HepG2 (cell line): ENCODE data around the gene NELFCD. TPM values are rescaled to one million over a fixed set of nuclear protein-coding genes. Genes with fewer than 3 reads are reported as not detected.

ENCODE experiments used
- CHD2 ChIP-seq: IDR thresholded peaks from 2 replicates; pipeline ENCODE4 v1.6.1; 2011; ENCODE audit warnings: low read depth, low read length, improper control_type of control experiment
- FLYWCH1 ChIP-seq: sonication (generic); formaldehyde crosslinking; IDR thresholded peaks from 2 replicates; pipeline ENCODE4 v1.8.1; 2023; ENCODE audit warnings: mild to moderate bottlenecking, missing genetic modification reagents
- IKZF4 ChIP-seq: sonication (generic); formaldehyde crosslinking; IDR thresholded peaks from 2 replicates; pipeline ENCODE4 v1.5.1; 2020; ENCODE audit warnings: borderline replicate concordance, mild to moderate bottlenecking, low read depth, missing genetic modification reagents; ENCODE audit errors: not compliant biosample characterization
- ISL2 ChIP-seq: sonication (generic); formaldehyde crosslinking; IDR thresholded peaks from 2 replicates; pipeline ENCODE4 v1.5.0; 2020; ENCODE audit warnings: missing genetic modification reagents
- MIER3 ChIP-seq: IDR thresholded peaks from 2 replicates; pipeline ENCODE4 v1.6.1; 2016; ENCODE audit warnings: missing compliant biosample characterization, borderline replicate concordance
- MLLT10 ChIP-seq: sonication (generic); formaldehyde crosslinking; IDR thresholded peaks from 2 replicates; pipeline ENCODE4 v1.4.0; 2020; ENCODE audit warnings: missing genetic modification reagents
- MXD1 ChIP-seq: sonication (generic); formaldehyde crosslinking; IDR thresholded peaks from 2 replicates; pipeline ENCODE4 v1.4.0; 2020; ENCODE audit warnings: mild to moderate bottlenecking, missing genetic modification reagents
- PHF5A ChIP-seq: IDR thresholded peaks from one replicate; pipeline ENCODE4 v1.6.1; 2018; ENCODE audit warnings: low read depth, missing genetic modification reagents; ENCODE audit not compliant: unreplicated experiment
- SMYD3 ChIP-seq: sonication (generic); formaldehyde crosslinking; IDR thresholded peaks from 2 replicates; pipeline ENCODE4 v1.8.1; 2023; ENCODE audit warnings: mild to moderate bottlenecking, missing genetic modification reagents
- SOX6 ChIP-seq, 2 experiments: fragments of 450-650 bp in 1 of 2; sonication (generic) in 1 of 2; formaldehyde crosslinking in 1 of 2; IDR thresholded peaks; 2 replicates each; pipeline versions ENCODE4 v1.4.0 to v1.6.1; 2017 to 2020; ENCODE audit warnings: antibody characterized with exemption in 1 of 2, mild to moderate bottlenecking in 1 of 2, missing genetic modification reagents in 1 of 2
- ZFP82 ChIP-seq: sonication (generic); formaldehyde crosslinking; IDR thresholded peaks from 2 replicates; pipeline ENCODE4 v1.5.1; 2020; ENCODE audit warnings: mild to moderate bottlenecking, missing genetic modification reagents, borderline replicate concordance
- polyA plus RNA-seq, 8 experiments: library from polyadenylated mRNA; depleted of rRNA in 3 of 8; stranded (reverse) in 7 of 8; unstranded in 1 of 8; fragments of >200 nt; fragmentation: Illumina TruSeq in 4 of 8; extraction: Trizol in 4 of 8; gene quantifications; 2 replicates each; pipeline versions ENCODE4 v1.2.1 to v1.2.3, GENCODE V29; 2011 to 2016; ENCODE audit warnings: low read depth in 4 of 8, missing spikeins in 1 of 8, mixed read lengths in 1 of 8; ENCODE audit not compliant: insufficient read depth in 1 of 8
- total RNA-seq, 5 experiments: library from RNA; depleted of rRNA; stranded (reverse); fragments of >200 nt; fragmentation: Illumina TruSeq; extraction: Trizol; gene quantifications; 2 replicates each; pipeline ENCODE4 v1.2.3, GENCODE V29; 2016; ENCODE audit warnings: low read depth in 1 of 5
- TF ChIP-seq, protein P1 (sequence below): sonication (generic); formaldehyde crosslinking; IDR thresholded peaks from 2 replicates; pipeline ENCODE4 v1.9.0; 2022; ENCODE audit warnings: missing genetic modification reagents, mild to moderate bottlenecking, borderline replicate concordance
- TF ChIP-seq, protein P2 (sequence below): sonication (generic); formaldehyde crosslinking; IDR thresholded peaks from 2 replicates; pipeline ENCODE4 v1.8.0; 2022; ENCODE audit warnings: mild to moderate bottlenecking, missing genetic modification reagents, moderate library complexity

The NELFCD gene
- total and polyA plus RNA-seq, 2 of the 13 experiments (the other 11 are each of a cell fraction or from before 2014, with no cell fraction given) = 159 to 203 TPM

- no peak for TF ChIP-seq MXD1 (CRISPR knock-in tag)
- no peak for TF ChIP-seq ZFP82 (CRISPR knock-in tag)
- TF ChIP-seq FLYWCH1 (CRISPR knock-in tag) = no peak
- TF ChIP-seq MIER3 (CRISPR knock-in tag) = 0 out of 2 replicates have a peak, but pooled peaks have one; percentile 20
- no peak for TF ChIP-seq PHF5A (CRISPR knock-in tag)
- no peak for TF ChIP-seq IKZF4 (CRISPR knock-in tag)
- no peak for TF ChIP-seq CHD2
- no peak for TF ChIP-seq MLLT10 (CRISPR knock-in tag)
- TF ChIP-seq ISL2 (CRISPR knock-in tag) = no peak
- TF ChIP-seq, protein P1, sequence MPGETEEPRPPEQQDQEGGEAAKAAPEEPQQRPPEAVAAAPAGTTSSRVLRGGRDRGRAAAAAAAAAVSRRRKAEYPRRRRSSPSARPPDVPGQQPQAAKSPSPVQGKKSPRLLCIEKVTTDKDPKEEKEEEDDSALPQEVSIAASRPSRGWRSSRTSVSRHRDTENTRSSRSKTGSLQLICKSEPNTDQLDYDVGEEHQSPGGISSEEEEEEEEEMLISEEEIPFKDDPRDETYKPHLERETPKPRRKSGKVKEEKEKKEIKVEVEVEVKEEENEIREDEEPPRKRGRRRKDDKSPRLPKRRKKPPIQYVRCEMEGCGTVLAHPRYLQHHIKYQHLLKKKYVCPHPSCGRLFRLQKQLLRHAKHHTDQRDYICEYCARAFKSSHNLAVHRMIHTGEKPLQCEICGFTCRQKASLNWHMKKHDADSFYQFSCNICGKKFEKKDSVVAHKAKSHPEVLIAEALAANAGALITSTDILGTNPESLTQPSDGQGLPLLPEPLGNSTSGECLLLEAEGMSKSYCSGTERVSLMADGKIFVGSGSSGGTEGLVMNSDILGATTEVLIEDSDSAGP (CRISPR knock-in tag) = no peak
- no peak for TF ChIP-seq SOX6 (IDR thresholded peaks at IDR 0.05)
- TF ChIP-seq SOX6 (CRISPR knock-in tag; IDR thresholded peaks at IDR 0.05) = peak; percentile 17; the same call in 1 of the 2 replicates
- TF ChIP-seq SMYD3 (CRISPR knock-in tag) = no peak
- TF ChIP-seq, protein P2, sequence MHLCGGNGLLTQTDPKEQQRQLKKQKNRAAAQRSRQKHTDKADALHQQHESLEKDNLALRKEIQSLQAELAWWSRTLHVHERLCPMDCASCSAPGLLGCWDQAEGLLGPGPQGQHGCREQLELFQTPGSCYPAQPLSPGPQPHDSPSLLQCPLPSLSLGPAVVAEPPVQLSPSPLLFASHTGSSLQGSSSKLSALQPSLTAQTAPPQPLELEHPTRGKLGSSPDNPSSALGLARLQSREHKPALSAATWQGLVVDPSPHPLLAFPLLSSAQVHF (CRISPR knock-in tag) = no peak
- TF ChIP-seq, all 625 proteins: peak for 58
Observed at GRCh38 chr20:59002874-59003399, 21.9 kb downstream of the NELFCD start (continued).
